ENCODE results near the gene CMC1. TPM values are rescaled to one million over a fixed set of nuclear protein-coding genes. Genes with fewer than 3 reads are reported as not detected.

Gene CMC1
- total and polyA plus RNA-seq, 9 of the 15 experiments (the other 6 are each of a cell fraction or from before 2014, with no cell fraction given), result 15.9 to 74.6 (median 48.9) TPM

GRCh38 chr3:28308196-28308595 lies 66.8 kb downstream of the CMC1 start:
- no TSS peak for BruUV-seq (replicated peaks)
- in situ Hi-C loops (cut with MboI) (no loop called here), intact Hi-C loops (cut with micrococcal nuclease) (no loop called here)
- no peaks in the 10 kb centered on the region for H3K9me1 ChIP-seq (ENCODE audit: control insufficient read depth, insufficient read depth, low read length)
- H3K9ac ChIP-seq (ENCODE audit: insufficient read depth in 1 of 2, low read depth in 2 of 2, low read length in 2 of 2), result no peak overlapping the region
- FAIRE-seq (no peak), DNase-seq (ENCODE audit: extremely low read depth in 1 of 4, low spot score in 3 of 4) (no peak), ATAC-seq (no peak)
- no peaks in the 10 kb centered on the region for H4K20me1 ChIP-seq (replicated peaks; ENCODE audit: control insufficient read depth, insufficient read depth, low read length)
- H3K4me2 ChIP-seq (ENCODE audit: insufficient read depth, low read length), result no peak overlapping the region
- POLR2A ChIA-PET, result interaction anchor here (1.3 kb wide), 1 partner anchor 11 kb away, joined by 3 read pairs; no protein-coding TSS in a partner anchor
- H3K27me3 ChIP-seq (ENCODE audit: control insufficient read depth in 2 of 2, insufficient read depth in 2 of 2, low read length in 2 of 2), result no peaks in the 10 kb centered on the region
- no peaks in the 10 kb centered on the region for H3K9me3 ChIP-seq (replicated peaks; ENCODE audit: control insufficient read depth, insufficient read depth, low read depth, low read length)
- H3K36me3 ChIP-seq (ENCODE audit: control insufficient read depth, insufficient read depth, low read length), result no peaks in the 10 kb centered on the region
- CTCF ChIA-PET (ENCODE audit: low intra/inter-chr PET ratio), result no interaction called here
- no peak overlapping the region for H3K4me3 ChIP-seq
- H3K79me2 ChIP-seq (ENCODE audit: control insufficient read depth, insufficient read depth, low read length), result no peaks in the 10 kb centered on the region
- no peaks in the 10 kb centered on the region for H3K4me1 ChIP-seq (replicated peaks in 1 of 2; ENCODE audit: control insufficient read depth in 2 of 2, insufficient read depth in 2 of 2, low read length in 2 of 2)
- WGBS (ENCODE audit: insufficient coverage, low coverage, missing lambda C conversion rate), result 86% methylated on average over 3 of the region's 3 CpGs
- no peak overlapping the region for H3K27ac ChIP-seq (ENCODE audit: extremely low read depth, low read depth, low read length)
- no peak overlapping the region for H2AFZ ChIP-seq (ENCODE audit: low read depth, low read length)
- TF ChIP-seq HNRNPK (IDR thresholded peaks at IDR 0.05; ENCODE audit: low read depth, low read length, poor library complexity, severe bottlenecking) (no peak), CEBPB (tag; IDR thresholded peaks at IDR 0.05) (peak; percentile 92), NUFIP1 (IDR thresholded peaks at IDR 0.05; ENCODE audit: partially characterized antibody) (no peak), POLR2H (tag; IDR thresholded peaks at IDR 0.05; ENCODE audit: low read depth) (peak; percentile 22; the same call in 1 of the 2 replicates), HCFC1 (IDR thresholded peaks at IDR 0.05; ENCODE audit: low read depth, low read length) (no peak), KLF6 (CRISPR knock-in tag; IDR thresholded peaks at IDR 0.05; ENCODE audit: borderline replicate concordance) (no peak), SMC3 (conservative IDR thresholded peaks at IDR 0.05; ENCODE audit: insufficient read depth, low read depth, low read length) (no peak), IFI16 (CRISPR knock-in tag; IDR thresholded peaks at IDR 0.05) (no peak), HNRNPLL (IDR thresholded peaks at IDR 0.05; ENCODE audit: low read depth, low read length, poor library complexity, severe bottlenecking) (no peak), CBX5 (IDR thresholded peaks at IDR 0.05; ENCODE audit: borderline replicate concordance, low read depth) (no peak), NR2F6 (CRISPR knock-in tag; IDR thresholded peaks at IDR 0.05) (no peak), CEBPG (CRISPR knock-in tag; IDR thresholded peaks at IDR 0.05) (no peak), CEBPG (tag; conservative IDR thresholded peaks at IDR 0.05 in 1 of 2, IDR thresholded peaks at IDR 0.05 in 1 of 2) (peak; percentile 95 to 98), ESRRB (CRISPR knock-in tag; IDR thresholded peaks at IDR 0.05; ENCODE audit: borderline replicate concordance) (no peak), IRF9 (tag; IDR thresholded peaks at IDR 0.05) (0 out of 2 replicates have a peak, but pooled peaks have one; percentile 30), ZNF668 (CRISPR knock-in tag; IDR thresholded peaks at IDR 0.05) (no peak), HLTF (IDR thresholded peaks at IDR 0.05) (no peak), DEAF1 (CRISPR knock-in tag; IDR thresholded peaks at IDR 0.05) (no peak), BMI1 (IDR thresholded peaks at IDR 0.05; ENCODE audit: low read length) (no peak), ZFX (CRISPR knock-in tag; IDR thresholded peaks at IDR 0.05) (no peak), ZNF324 (CRISPR knock-in tag; IDR thresholded peaks at IDR 0.05) (no peak), ZKSCAN3 (CRISPR knock-in tag; IDR thresholded peaks at IDR 0.05) (no peak)
- TF ChIP-seq, protein P1, sequence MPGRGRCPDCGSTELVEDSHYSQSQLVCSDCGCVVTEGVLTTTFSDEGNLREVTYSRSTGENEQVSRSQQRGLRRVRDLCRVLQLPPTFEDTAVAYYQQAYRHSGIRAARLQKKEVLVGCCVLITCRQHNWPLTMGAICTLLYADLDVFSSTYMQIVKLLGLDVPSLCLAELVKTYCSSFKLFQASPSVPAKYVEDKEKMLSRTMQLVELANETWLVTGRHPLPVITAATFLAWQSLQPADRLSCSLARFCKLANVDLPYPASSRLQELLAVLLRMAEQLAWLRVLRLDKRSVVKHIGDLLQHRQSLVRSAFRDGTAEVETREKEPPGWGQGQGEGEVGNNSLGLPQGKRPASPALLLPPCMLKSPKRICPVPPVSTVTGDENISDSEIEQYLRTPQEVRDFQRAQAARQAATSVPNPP (IDR thresholded peaks at IDR 0.05; ENCODE audit: borderline replicate concordance, insufficient read depth, insufficient read length), result no peak
